A549 treated with RU486 at 1 μM for 4 hours (cell line): ENCODE measurements around the gene SNRNP70. TPM values are rescaled to one million over a fixed set of nuclear protein-coding genes. Genes with fewer than 3 reads are reported as not detected.

Experiments
- total RNA-seq: library from RNA; stranded (reverse); fragments of 200-300 nt; extraction: Qiagen RNA extraction; gene quantifications from 5 replicates; pipeline ENCODE4 v1.2.3, GENCODE V29; 2022; ENCODE audit warnings: low read depth

The SNRNP70 gene
- total RNA-seq, result 293 to 368 TPM (median 338 TPM) in 5 replicates

GRCh38 chr19:49085020-49085867 lies at the start of gene SNRNP70:
TSS of gene SNRNP70 (plus strand) at chr19:49085451. CDS start at chr19:49086415, 964 bp downstream.

DNA sequence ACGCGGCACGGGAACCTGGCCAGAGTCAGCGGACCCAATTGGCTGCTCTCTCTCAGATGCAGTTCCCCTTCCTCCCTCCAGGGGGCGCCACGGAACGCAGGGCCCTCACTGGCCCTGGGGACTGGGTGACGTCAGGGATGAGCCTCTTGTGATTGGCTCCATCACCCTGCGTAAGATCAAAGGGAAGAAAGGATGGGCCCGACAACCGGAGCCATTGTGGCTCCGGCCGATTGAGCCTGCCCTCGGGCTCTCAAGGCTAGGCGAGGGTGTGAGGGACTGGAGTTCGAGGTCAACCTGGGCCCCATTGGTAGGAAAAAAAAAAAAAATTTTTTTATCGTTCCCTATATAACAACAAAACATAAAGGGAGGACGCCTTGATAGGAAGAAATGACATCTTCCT lies 48.4 kb upstream of the SNRNP70 start, which contains the start of gene CGB1:
TSS of gene CGB1 (minus strand) at position 81 of the 400 bp plus-strand sequence. CDS start 184 bp downstream, outside the sequence.

GRCh38 chr19:49043548-49043947 lies 41.7 kb upstream of the SNRNP70 start, which contains the start of gene CGB5:
TSS of gene CGB5 (plus strand) at chr19:49043848. CDS start at chr19:49044210, 362 bp downstream.

DNA sequence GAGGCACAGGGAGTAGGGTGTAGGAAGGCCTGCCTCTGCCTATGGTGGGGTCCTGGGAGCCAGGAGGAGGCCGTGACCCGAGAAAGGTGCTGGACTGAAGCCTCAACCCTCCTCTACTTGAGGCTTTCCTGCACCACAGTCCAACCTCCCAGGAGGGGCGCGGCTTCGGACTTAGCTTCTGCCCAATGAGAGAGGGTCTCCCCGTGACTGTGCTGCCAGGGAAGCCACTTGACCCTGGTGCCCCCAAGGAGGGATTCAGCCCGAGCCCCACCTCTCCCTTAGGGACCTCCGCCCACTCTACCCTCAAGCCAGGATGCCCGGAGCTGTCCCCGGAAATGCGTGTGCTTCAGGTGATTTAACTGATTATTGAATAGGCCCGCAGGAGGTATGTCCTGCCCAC lies 36.2 kb upstream of the SNRNP70 start, which contains the start of gene CGB8:
TSS of gene CGB8 (minus strand) at position 101 of the 400 bp plus-strand sequence. CDS start 372 bp downstream, outside the sequence.

GRCh38 chr19:49057636-49058234 lies 27.5 kb upstream of the SNRNP70 start, which contains the start of gene CGB7:
TSS of gene CGB7 (minus strand) at chr19:49057749. CDS start at chr19:49055375, 2,374 bp downstream.

DNA sequence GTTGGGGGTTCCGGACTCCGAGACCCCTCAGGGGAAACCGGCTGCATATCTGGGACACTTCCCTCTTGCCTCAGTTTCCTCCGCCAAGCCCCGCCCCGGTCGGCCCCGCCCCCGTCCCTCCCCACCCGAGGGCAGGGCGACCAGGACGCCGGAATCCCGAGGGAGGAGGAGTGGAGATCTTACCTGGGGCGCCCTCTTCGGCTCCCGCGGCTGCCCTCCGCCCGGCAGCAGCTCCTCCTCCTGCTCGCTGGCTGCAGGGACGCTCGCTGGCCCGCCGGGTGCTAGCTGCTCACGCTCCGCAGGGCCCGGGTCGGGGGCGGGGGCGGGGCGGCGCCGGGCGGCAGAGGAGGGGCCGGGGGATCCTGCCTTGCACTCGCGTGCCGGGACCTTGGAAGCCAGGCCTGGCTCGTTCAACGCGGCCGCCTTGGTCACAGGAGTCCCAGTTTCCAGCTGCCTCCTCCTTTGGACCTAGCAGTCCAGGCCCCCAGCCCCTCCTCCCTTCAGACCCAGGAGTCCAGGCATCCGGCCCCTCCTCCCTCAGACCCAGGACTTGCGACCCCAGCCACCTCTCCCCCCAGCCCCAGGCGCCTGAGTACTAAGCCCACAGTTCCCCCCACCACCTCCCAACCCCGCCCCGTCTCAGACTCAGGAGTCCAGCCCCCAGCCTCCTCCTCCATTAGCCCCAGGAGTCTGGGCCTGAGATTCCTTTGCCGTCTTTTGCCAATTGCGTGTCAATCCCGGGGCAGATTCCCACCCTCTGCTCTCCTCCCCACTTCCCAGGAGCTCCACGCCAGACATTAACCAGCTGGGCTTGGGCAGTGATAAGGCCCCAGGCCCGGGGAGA lies 20.3 kb upstream of the SNRNP70 start, which contains the start of gene NTF4:
TSS of gene NTF4 (minus strand) at position 51 of the 844 bp plus-strand sequence. CDS start 2,821 bp downstream, outside the sequence.

DNA sequence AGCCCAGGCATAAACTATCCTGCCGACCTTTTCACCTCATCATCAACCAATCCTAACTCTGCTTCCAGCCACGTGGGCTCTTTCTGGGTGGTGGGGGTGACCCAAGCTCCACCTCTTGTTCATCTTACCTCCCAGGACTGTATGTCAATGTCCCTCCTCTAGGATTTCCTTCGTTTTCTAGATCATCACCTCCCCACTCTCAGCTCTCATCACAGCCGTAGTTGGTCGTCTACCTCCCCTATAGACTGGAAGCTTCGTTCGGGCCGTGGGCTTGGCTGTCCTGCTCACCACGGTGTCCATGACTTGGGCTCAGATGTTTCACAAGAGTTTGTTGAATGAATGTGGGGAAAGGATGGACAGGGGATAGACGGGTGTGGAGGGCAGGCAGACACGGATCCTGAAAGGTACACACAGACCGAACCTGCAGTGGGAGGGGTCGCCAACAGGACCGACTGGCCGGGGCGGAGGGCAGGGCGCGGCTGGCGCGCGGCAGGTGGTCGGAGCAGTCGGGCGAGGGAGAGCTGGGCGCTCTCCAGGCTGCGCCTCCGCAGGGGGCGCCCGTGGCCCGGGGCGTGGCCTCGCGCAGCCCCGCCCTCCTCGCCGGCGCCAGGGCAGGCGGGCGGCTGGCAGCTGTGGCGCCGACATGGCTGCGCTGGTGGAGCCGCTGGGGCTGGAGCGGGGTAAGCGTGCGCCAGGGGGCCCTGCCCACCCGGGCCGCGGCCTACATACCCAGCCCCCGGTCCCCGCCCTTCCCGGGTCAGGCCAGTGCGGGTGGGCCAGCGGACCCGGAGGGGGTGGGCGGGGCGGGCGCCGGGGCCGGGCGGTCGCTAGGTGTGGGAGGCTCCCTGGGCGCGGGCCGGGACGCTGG lies 28.7 kb downstream of the SNRNP70 start, which contains the start of gene LIN7B:
TSS of gene LIN7B (plus strand) at position 609 of the 868 bp plus-strand sequence. CDS start at position 644, 35 bp downstream.

DNA sequence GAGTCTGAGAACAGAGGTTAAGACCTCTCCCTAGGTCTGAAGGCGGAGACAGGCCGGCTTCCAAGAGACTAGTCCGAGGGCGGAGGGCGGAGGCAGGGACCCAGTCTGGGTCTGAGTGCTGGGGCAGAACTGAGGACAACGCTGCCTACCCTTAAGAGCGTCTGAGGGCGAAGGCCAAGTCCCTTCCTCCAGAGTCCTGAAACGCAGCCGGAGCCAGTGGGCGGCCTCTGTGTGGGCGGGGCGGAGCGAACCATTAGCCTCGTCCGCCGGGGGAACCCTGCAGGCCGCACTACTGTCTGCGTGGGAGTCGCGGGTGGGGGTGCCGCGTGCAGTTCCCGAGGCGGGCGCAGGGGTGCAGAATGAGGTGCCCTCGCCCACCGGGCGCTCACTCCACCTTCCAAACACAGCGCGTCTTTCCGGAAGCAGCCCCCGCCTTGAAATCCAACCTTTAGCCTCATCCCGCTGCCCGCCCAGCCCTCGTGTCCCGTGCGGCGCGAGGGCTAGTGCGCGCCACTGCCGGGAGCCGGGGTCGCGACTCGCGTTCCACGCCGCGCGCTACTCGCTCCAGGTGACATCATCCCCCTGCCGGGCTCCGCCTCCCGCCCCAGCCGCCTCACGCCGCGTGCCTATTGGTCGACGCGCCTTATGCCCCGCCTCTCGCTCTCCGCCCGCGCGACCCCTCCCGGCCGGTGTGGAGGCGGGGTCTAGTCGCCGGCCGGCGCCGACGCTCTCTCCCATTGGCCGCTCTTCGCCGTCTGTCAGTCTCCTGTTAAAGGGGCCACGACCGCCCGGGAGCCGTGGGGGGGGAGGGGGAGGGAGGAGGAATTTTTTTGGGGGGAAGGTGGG lies 33.5 kb downstream of the SNRNP70 start, which contains the start of gene C19orf73:
TSS of gene C19orf73 (minus strand) at position 579 of the 846 bp plus-strand sequence. CDS start at position 458, 121 bp downstream.

GRCh38 chr19:49119411-49120324 lies 34.4 kb downstream of the SNRNP70 start, which contains the start of gene PPFIA3:
TSS of gene PPFIA3 (plus strand) at chr19:49119544. CDS start at chr19:49127874, 8,330 bp downstream.

GRCh38 chr19:49155005-49155819 lies 70.0 kb downstream of the SNRNP70 start, which contains the start of gene HRC:
TSS of gene HRC (minus strand) at chr19:49155396. CDS start at chr19:49155237, 159 bp downstream.

GRCh38 chr19:49157445-49158224 lies 72.4 kb downstream of the SNRNP70 start, which contains the start of gene TRPM4:
TSS of gene TRPM4 (plus strand) at chr19:49157792. CDS start at chr19:49157867, 75 bp downstream.

Other genes with a start within 250 kb of the SNRNP70 start
- 13.4 to 17.0 TPM (median 14.8 TPM) in 5 replicates for gene HSD17B14, start 249.0 kb upstream of the SNRNP70 start, total RNA-seq
- 1.5 to 3.0 TPM (median 2.4 TPM) in 5 replicates for gene PLEKHA4, start 216.8 kb upstream of the SNRNP70 start, total RNA-seq
- gene PPP1R15A, start 213.0 kb upstream of the SNRNP70 start, total RNA-seq, result 98.8 to 159 TPM (median 116 TPM) in 5 replicates
- gene TULP2, start 186.7 kb upstream of the SNRNP70 start, total RNA-seq, result not detected in 5 replicates
- 180 to 229 TPM (median 200 TPM) in 5 replicates for gene NUCB1, start 185.1 kb upstream of the SNRNP70 start, total RNA-seq
- 1.1 to 2.1 TPM (median 1.5 TPM) in 5 replicates for gene DHDH, start 151.8 kb upstream of the SNRNP70 start, total RNA-seq
- gene BAX, start 130.6 kb upstream of the SNRNP70 start, total RNA-seq, result 272 to 404 TPM (median 350 TPM) in 5 replicates
- 18,656 to 25,483 TPM (median 19,849 TPM) in 5 replicates for gene FTL, start 120.1 kb upstream of the SNRNP70 start, total RNA-seq
- 16.4 to 21.4 TPM (median 17.5 TPM) in 5 replicates for gene GYS1, start 92.1 kb upstream of the SNRNP70 start, total RNA-seq
- 230 to 241 TPM (median 232 TPM) in 5 replicates for gene RUVBL2, start 91.6 kb upstream of the SNRNP70 start, total RNA-seq
- gene LHB, start 68.4 kb upstream of the SNRNP70 start, total RNA-seq, result not detected in 5 replicates
- gene CGB3, start 61.1 kb upstream of the SNRNP70 start, total RNA-seq, result 0.38 TPM in 1 of 5 replicates, not detected in the others
- 0.54 to 0.67 TPM in 2 of 5 replicates, not detected in the others for gene CGB2, start 53.6 kb upstream of the SNRNP70 start, total RNA-seq
- not detected in 5 replicates for gene CGB1, start 48.6 kb upstream of the SNRNP70 start, total RNA-seq
- 0.90 to 1.4 TPM (median 1.1 TPM) in 5 replicates for gene CGB5, start 41.6 kb upstream of the SNRNP70 start, total RNA-seq
- gene CGB8, start 36.3 kb upstream of the SNRNP70 start, total RNA-seq, result 3.3 to 5.1 TPM (median 4.0 TPM) in 5 replicates
- gene CGB7, start 27.7 kb upstream of the SNRNP70 start, total RNA-seq, result 0.16 to 0.82 TPM (median 0.61 TPM) in 5 replicates
- gene NTF4, start 20.6 kb upstream of the SNRNP70 start, total RNA-seq, result 0.17 to 0.65 TPM (median 0.29 TPM) in 5 replicates
- gene KCNA7, start 12.8 kb upstream of the SNRNP70 start, total RNA-seq, result not detected in 5 replicates
- 3.7 to 7.7 TPM (median 5.3 TPM) in 5 replicates for gene LIN7B, start 28.9 kb downstream of the SNRNP70 start, total RNA-seq
- gene C19orf73, start 33.7 kb downstream of the SNRNP70 start, total RNA-seq, result 0.93 to 3.1 TPM (median 2.2 TPM) in 5 replicates
- gene PPFIA3, start 34.1 kb downstream of the SNRNP70 start, total RNA-seq, result 5.5 to 8.9 TPM (median 7.7 TPM) in 5 replicates
- gene HRC, start 69.9 kb downstream of the SNRNP70 start, total RNA-seq, result not detected in 5 replicates
- 6.4 to 10.4 TPM (median 9.5 TPM) in 5 replicates for gene TRPM4, start 72.3 kb downstream of the SNRNP70 start, total RNA-seq
- gene SLC6A16, start 239.7 kb downstream of the SNRNP70 start, total RNA-seq, result 0.90 to 1.8 TPM (median 1.3 TPM) in 5 replicates
- gene CD37, start 250.0 kb downstream of the SNRNP70 start, total RNA-seq, result not detected in 5 replicates